ENCODE results near the gene FXYD6.

Gene FXYD6

GRCh38 chr11:117898059-117898458 is 21.6 kb upstream of the FXYD6 start:
- TF ChIP-seq CTCF (IDR thresholded peaks at IDR 0.05; ENCODE audit: low read depth, low read length): no peak
- DNase-seq (ENCODE audit: extremely low read depth, low read depth): no peak

- no peak for TF ChIP-seq CTCF (IDR thresholded peaks at IDR 0.05; ENCODE audit: low read depth, low read length)
Measured at GRCh38 chr11:117892651-117893050, 16.2 kb upstream of the FXYD6 start.

GRCh38 chr11:117891362-117891761 is 14.9 kb upstream of the FXYD6 start:
- TF ChIP-seq CTCF (IDR thresholded peaks at IDR 0.05; ENCODE audit: low read depth, low read length): no peak
- DNase-seq (ENCODE audit: extremely low read depth, low read depth): no peak

More at GRCh38 chr11:117892651-117893050, 16.2 kb upstream of the FXYD6 start:
- DNase-seq (ENCODE audit: extremely low read depth, low read depth): no peak

- no peak for DNase-seq (ENCODE audit: extremely low read depth, low read depth)
- TF ChIP-seq CTCF (IDR thresholded peaks at IDR 0.05; ENCODE audit: low read depth, low read length): no peak
Measured at GRCh38 chr11:117888139-117888566, 11.7 kb upstream of the FXYD6 start.

- no peak for DNase-seq (ENCODE audit: extremely low read depth, low read depth)
- no peak for TF ChIP-seq CTCF (IDR thresholded peaks at IDR 0.05; ENCODE audit: low read depth, low read length)
Measured at GRCh38 chr11:117887431-117888138, 11.1 kb upstream of the FXYD6 start.

- DNase-seq (ENCODE audit: extremely low read depth, low read depth): no peak
- TF ChIP-seq CTCF (IDR thresholded peaks at IDR 0.05; ENCODE audit: low read depth, low read length): no peak
Measured at GRCh38 chr11:117885777-117886176, 9.3 kb upstream of the FXYD6 start.

- no peak for DNase-seq (ENCODE audit: extremely low read depth, low read depth)
- TF ChIP-seq CTCF (IDR thresholded peaks at IDR 0.05; ENCODE audit: low read depth, low read length): no peak
Measured at GRCh38 chr11:117884994-117885393, 8.5 kb upstream of the FXYD6 start.

All from AG09319 (cell line).